K562 (cell line): Measurements from ENCODE around the gene SVEP1.

Source experiments
- CBX5 ChIP-seq: IDR thresholded peaks from 2 replicates; pipeline ENCODE4 v1.6.1; 2014; ENCODE audit warnings: low read depth, borderline replicate concordance
- CBX8 ChIP-seq: fragments of 200-600 bp; sonication (generic); IDR thresholded peaks from 2 replicates; pipeline ENCODE4 v1.6.1; 2012; ENCODE audit warnings: borderline replicate concordance, mixed run types, low read depth, mild to moderate bottlenecking, moderate library complexity, mixed read lengths, low read length, control low read depth, inconsistent platforms; ENCODE audit not compliant: poor library complexity, severe bottlenecking; ENCODE audit errors: extremely low read depth
- POLR2A ChIP-seq: fragments of 450-650 bp; conservative IDR thresholded peaks from 2 replicates; pipeline ENCODE4 v1.6.1; 2016
- TCF3 ChIP-seq: sonication (generic); formaldehyde crosslinking; IDR thresholded peaks from 2 replicates; pipeline ENCODE4 v1.4.0; 2020; ENCODE audit warnings: mild to moderate bottlenecking, missing genetic modification reagents

- no peak for TF ChIP-seq POLR2A
- TF ChIP-seq CBX5 = no peak
- no peak for TF ChIP-seq TCF3
- no peak for TF ChIP-seq CBX8
Observed at GRCh38 chr9:110357505-110357904, 222.0 kb downstream of the SVEP1 start.
